GM12892 (cell line): ENCODE results near the gene PNPLA5.

Experiments
- DNase-seq: peaks from one replicate; pipeline ENCODE4 v3.0.0; 2011; ENCODE audit not compliant: insufficient read length
- FAIRE-seq: peaks from 2 replicates; lab custom pipeline; 2011; peaks lifted over from hg19 to GRCh38; lab: Jason Lieb, UNC
- POLR2A ChIP-seq: IDR thresholded peaks from 2 replicates; pipeline ENCODE4 v1.6.1; 2011; ENCODE audit warnings: low read depth, low read length, control low read depth
- POLR2AphosphoS5 ChIP-seq: IDR thresholded peaks from 2 replicates; pipeline ENCODE4 v1.6.1; 2011; ENCODE audit warnings: low read depth, low read length, control low read depth
- TAF1 ChIP-seq: IDR thresholded peaks from 2 replicates; pipeline ENCODE4 v1.6.1; 2011; ENCODE audit warnings: low read depth, mild to moderate bottlenecking, control low read depth, low read length, borderline replicate concordance

The PNPLA5 gene

GRCh38 chr22:43895986-43896645 is 4.3 kb upstream of the PNPLA5 start:
- FAIRE-seq = no peak
- no peak for DNase-seq
- TF ChIP-seq TAF1 (no peak), POLR2AphosphoS5 (no peak), POLR2A (no peak)

- TF ChIP-seq POLR2A (no peak), TAF1 (no peak), POLR2AphosphoS5 (no peak)
- FAIRE-seq (no peak), DNase-seq (no peak)
Observed at GRCh38 chr22:43894122-43894521, 2.3 kb upstream of the PNPLA5 start.

GRCh38 chr22:43893266-43893665 is 1.5 kb upstream of the PNPLA5 start:
- no peak for DNase-seq
- TF ChIP-seq TAF1 = no peak
- FAIRE-seq = no peak

GRCh38 chr22:43892183-43892894 is 526 bp upstream of the PNPLA5 start:
- no peak for FAIRE-seq
- no peak for DNase-seq
- TF ChIP-seq POLR2A (no peak), POLR2AphosphoS5 (no peak), TAF1 (no peak)

- TF ChIP-seq POLR2A = no peak
- TF ChIP-seq POLR2AphosphoS5 = no peak
- no peak for TF ChIP-seq TAF1
- DNase-seq = no peak
- no peak for FAIRE-seq
Observed at GRCh38 chr22:43890901-43891331, 897 bp downstream of the PNPLA5 start.

- no peak for TF ChIP-seq TAF1
- TF ChIP-seq POLR2A = no peak
- TF ChIP-seq POLR2AphosphoS5 = no peak
- DNase-seq = no peak
- FAIRE-seq = no peak
Observed at GRCh38 chr22:43889860-43890253, 2.0 kb downstream of the PNPLA5 start.

GRCh38 chr22:43889201-43889859 is 2.5 kb downstream of the PNPLA5 start:
- TF ChIP-seq POLR2A (no peak), POLR2AphosphoS5 (no peak), TAF1 (no peak)
- FAIRE-seq = no peak

GRCh38 chr22:43888740-43889139 is 3.1 kb downstream of the PNPLA5 start:
- FAIRE-seq = no peak
- DNase-seq = no peak
- TF ChIP-seq POLR2A (no peak), TAF1 (no peak), POLR2AphosphoS5 (no peak)

More at GRCh38 chr22:43889201-43889859, 2.5 kb downstream of the PNPLA5 start:
- no peak for DNase-seq

- no peak for FAIRE-seq
Observed at GRCh38 chr22:43887391-43887790, 4.4 kb downstream of the PNPLA5 start.

GRCh38 chr22:43886231-43886630 is 5.6 kb downstream of the PNPLA5 start:
- TF ChIP-seq POLR2A (no peak), TAF1 (no peak)
- FAIRE-seq = no peak
- DNase-seq = no peak

More at GRCh38 chr22:43887391-43887790, 4.4 kb downstream of the PNPLA5 start:
- TF ChIP-seq TAF1 (no peak), POLR2A (no peak), POLR2AphosphoS5 (no peak)
- DNase-seq = no peak

- DNase-seq = no peak
- FAIRE-seq = no peak
- no peak for TF ChIP-seq POLR2AphosphoS5
- no peak for TF ChIP-seq TAF1
- TF ChIP-seq POLR2A = no peak
Observed at GRCh38 chr22:43885786-43886185, 6.0 kb downstream of the PNPLA5 start.
